Breast epithelium (tissue), 4 donors: ENCODE measurements around the gene SPTBN5. TPM values are rescaled to one million over a fixed set of nuclear protein-coding genes. Genes with fewer than 3 reads are reported as not detected.

Experiments used
- DNase-seq, 2 donors: peaks; one replicate each; pipeline ENCODE4 v3.0.0-alpha.2; 2019; ENCODE audit warnings: low spot score in 2 of 2
- H3K27ac ChIP-seq, 2 donors: fragments of 200-600 bp; sonication (generic) in 1 of 2; one replicate each; pipeline ENCODE4 v1.5.1; 2016 to 2019; ENCODE audit warnings: mild to moderate bottlenecking in 1 of 2
- H3K27me3 ChIP-seq, 2 donors: fragments of 200-600 bp; sonication (generic) in 1 of 2; one replicate each; pipeline versions ENCODE4 v1.5.1 to v1.6.0; 2017 to 2019; ENCODE audit warnings: control low read depth in 1 of 2, mild to moderate bottlenecking in 1 of 2
- H3K36me3 ChIP-seq: fragments of 200-600 bp; one replicate; pipeline ENCODE4 v1.5.1; 2019
- H3K4me1 ChIP-seq, 2 donors: fragments of 200-600 bp; sonication (generic); one replicate each; pipeline ENCODE4 v1.5.1; 2016 to 2019; ENCODE audit warnings: control low read depth in 1 of 2
- H3K4me3 ChIP-seq, 3 donors: fragments of 200-600 bp; sonication (generic); 1 replicate in 2 of 3; 2 replicates in 1 of 3; pipeline ENCODE4 v1.5.1; 2016 to 2019; ENCODE audit warnings: mild to moderate bottlenecking in 3 of 3, moderate library complexity in 2 of 3
- H3K9me3 ChIP-seq, 2 donors: fragments of 200-600 bp; sonication (generic) in 1 of 2; one replicate each; pipeline ENCODE4 v1.5.1; 2016 to 2019; ENCODE audit warnings: control low read depth in 1 of 2
- POLR2A ChIP-seq: fragments of 450-650 bp; IDR thresholded peaks from one replicate; pipeline ENCODE4 v1.6.1; 2016; ENCODE audit warnings: antibody characterized with exemption, mild to moderate bottlenecking, moderate library complexity
- POLR2AphosphoS5 ChIP-seq, 3 donors: sonication (generic); formaldehyde crosslinking; IDR thresholded peaks; one replicate each; pipeline ENCODE4 v1.6.1; 2017; ENCODE audit warnings: antibody characterized with exemption in 3 of 3
- intact Hi-C: fragments of 100-400 bp; cut with DNase I; formaldehyde crosslinking; loops from one replicate; pipeline ENCODE4 v1.15.1; 2023; ENCODE audit warnings: low total_unique reads
- total RNA-seq, 3 donors: library from RNA; depleted of rRNA; stranded (reverse); fragments of >200 nt; gene quantifications; one replicate each; pipeline ENCODE4 v1.1.0, GENCODE V29; 2016
- TF ChIP-seq, protein P1 (sequence below), 3 donors: fragments of 450-650 bp; IDR thresholded peaks; one replicate each; pipeline ENCODE4 v1.5.1; 2016 to 2017; ENCODE audit warnings: antibody characterized with exemption in 3 of 3, mild to moderate bottlenecking in 3 of 3, moderate library complexity in 3 of 3

Gene SPTBN5
- total RNA-seq, 3 donors from 2014 or later, result 0.16 to 2.3 (median 2.0) TPM

DNA sequence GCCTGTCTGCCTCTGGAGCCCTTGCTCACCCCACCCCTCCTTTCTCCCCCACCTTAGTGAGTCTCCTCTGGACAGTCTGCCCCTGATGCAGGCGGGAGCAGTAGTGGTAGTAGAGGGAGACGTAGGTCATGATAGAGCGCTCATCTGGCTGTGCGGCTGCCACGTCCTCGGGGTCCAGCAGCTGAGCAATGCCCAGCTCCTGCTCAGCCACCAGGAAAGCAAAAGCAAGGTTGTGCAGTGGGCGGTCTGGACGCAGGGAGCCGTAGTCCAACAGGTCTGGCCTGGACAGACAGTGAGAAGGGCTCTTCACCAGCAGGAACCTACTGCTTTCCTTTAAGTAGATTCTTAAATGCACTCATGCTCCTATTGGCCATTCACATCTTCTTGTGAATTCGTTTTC lies 6.7 kb downstream of the SPTBN5 start:
- Histone ChIP-seq H3K4me1 (no peaks in the 10 kb centered on the region), H3K27ac (no peak overlapping the region), H3K4me3 (no peak overlapping the region), H3K27me3 (no peaks in the 10 kb centered on the region), H3K9me3 (no peaks in the 10 kb centered on the region), H3K36me3 (no peaks in the 10 kb centered on the region)
- TF ChIP-seq, protein P1, sequence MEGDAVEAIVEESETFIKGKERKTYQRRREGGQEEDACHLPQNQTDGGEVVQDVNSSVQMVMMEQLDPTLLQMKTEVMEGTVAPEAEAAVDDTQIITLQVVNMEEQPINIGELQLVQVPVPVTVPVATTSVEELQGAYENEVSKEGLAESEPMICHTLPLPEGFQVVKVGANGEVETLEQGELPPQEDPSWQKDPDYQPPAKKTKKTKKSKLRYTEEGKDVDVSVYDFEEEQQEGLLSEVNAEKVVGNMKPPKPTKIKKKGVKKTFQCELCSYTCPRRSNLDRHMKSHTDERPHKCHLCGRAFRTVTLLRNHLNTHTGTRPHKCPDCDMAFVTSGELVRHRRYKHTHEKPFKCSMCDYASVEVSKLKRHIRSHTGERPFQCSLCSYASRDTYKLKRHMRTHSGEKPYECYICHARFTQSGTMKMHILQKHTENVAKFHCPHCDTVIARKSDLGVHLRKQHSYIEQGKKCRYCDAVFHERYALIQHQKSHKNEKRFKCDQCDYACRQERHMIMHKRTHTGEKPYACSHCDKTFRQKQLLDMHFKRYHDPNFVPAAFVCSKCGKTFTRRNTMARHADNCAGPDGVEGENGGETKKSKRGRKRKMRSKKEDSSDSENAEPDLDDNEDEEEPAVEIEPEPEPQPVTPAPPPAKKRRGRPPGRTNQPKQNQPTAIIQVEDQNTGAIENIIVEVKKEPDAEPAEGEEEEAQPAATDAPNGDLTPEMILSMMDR (IDR thresholded peaks at IDR 0.05), result no peak
- TF ChIP-seq POLR2AphosphoS5 (IDR thresholded peaks at IDR 0.05) (no peak), POLR2A (no peak)
- no peak for DNase-seq
- intact Hi-C loops, result no loop called here

- H3K4me3 ChIP-seq, result no peak overlapping the region
- H3K27ac ChIP-seq, result no peak overlapping the region
- H3K4me1 ChIP-seq, result no peaks in the 10 kb centered on the region
- H3K27me3 ChIP-seq, result no peaks in the 10 kb centered on the region
- TF ChIP-seq POLR2AphosphoS5 (IDR thresholded peaks at IDR 0.05) (no peak), POLR2A (no peak)
- TF ChIP-seq, protein P1 (IDR thresholded peaks at IDR 0.05), result no peak
- DNase-seq, result no peak
- H3K9me3 ChIP-seq, result no peaks in the 10 kb centered on the region
- intact Hi-C loops, result no loop called here
- H3K36me3 ChIP-seq, result no peaks in the 10 kb centered on the region
Measured at GRCh38 chr15:41886741-41887140, 7.1 kb downstream of the SPTBN5 start.

- Histone ChIP-seq H3K4me1 (no peaks in the 10 kb centered on the region), H3K4me3 (no peak overlapping the region), H3K27ac (no peak overlapping the region), H3K9me3 (no peaks in the 10 kb centered on the region), H3K27me3 (no peaks in the 10 kb centered on the region), H3K36me3 (no peaks in the 10 kb centered on the region)
- no peak for TF ChIP-seq POLR2AphosphoS5 (IDR thresholded peaks at IDR 0.05)
- TF ChIP-seq, protein P1 (IDR thresholded peaks at IDR 0.05), result no peak
- TF ChIP-seq POLR2A, result no peak
- intact Hi-C loops, result no loop called here
- no peak for DNase-seq
Measured at GRCh38 chr15:41885841-41886240, 8.0 kb downstream of the SPTBN5 start.

- Histone ChIP-seq H3K36me3 (no peaks in the 10 kb centered on the region), H3K4me1 (no peaks in the 10 kb centered on the region), H3K27me3 (no peaks in the 10 kb centered on the region), H3K4me3 (no peak overlapping the region), H3K27ac (no peak overlapping the region), H3K9me3 (no peaks in the 10 kb centered on the region)
- intact Hi-C loops, result no loop called here
- DNase-seq, result no peak
- TF ChIP-seq POLR2AphosphoS5 (IDR thresholded peaks at IDR 0.05), result no peak
- TF ChIP-seq POLR2A, result no peak
- TF ChIP-seq, protein P1 (IDR thresholded peaks at IDR 0.05), result no peak
Measured at GRCh38 chr15:41885321-41885720, 8.5 kb downstream of the SPTBN5 start.

DNA sequence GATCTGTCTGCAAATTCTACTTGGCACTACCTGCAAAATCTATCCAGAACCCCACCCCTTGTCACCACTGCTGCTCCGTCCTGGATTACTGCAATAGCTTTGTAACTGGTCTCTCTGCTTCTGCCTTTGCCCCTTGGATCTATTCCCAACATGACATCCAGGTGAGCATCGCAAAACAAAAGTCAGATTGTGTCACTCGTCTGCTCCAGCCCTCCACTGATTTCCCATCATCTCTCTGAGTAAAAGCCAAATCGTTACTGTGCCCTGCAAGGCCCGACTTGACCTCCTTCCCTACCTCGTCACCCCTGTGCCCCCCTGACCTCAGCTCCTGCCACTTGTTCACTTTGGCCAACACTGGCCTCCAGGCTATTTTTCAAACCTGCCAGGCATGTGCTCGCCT lies 9.4 kb downstream of the SPTBN5 start:
- TF ChIP-seq, protein P1 (IDR thresholded peaks at IDR 0.05), result no peak
- TF ChIP-seq POLR2A (no peak), POLR2AphosphoS5 (IDR thresholded peaks at IDR 0.05) (no peak)
- no peak for DNase-seq
- Histone ChIP-seq H3K27ac (no peak overlapping the region), H3K4me1 (no peaks in the 10 kb centered on the region), H3K27me3 (no peaks in the 10 kb centered on the region), H3K9me3 (no peaks in the 10 kb centered on the region), H3K36me3 (no peaks in the 10 kb centered on the region), H3K4me3 (no peak overlapping the region)
- intact Hi-C loops, result no loop called here
